Right hindlimb (tissue), 1 donor: Measurements from ENCODE around the gene CD53.
"Not testable (repeated sequence)": the region's sequence is repeated elsewhere in the genome, so short reads cannot be mapped to it uniquely, and the experiment has no call there.

Experiments
- DNase-seq: peaks from one replicate; pipeline ENCODE4 v3.0.0-alpha.2; 2018

The CD53 gene

GRCh38 chr1:110872745-110873720 lies at the start of gene CD53:
Gene CD53 (plus strand): TSS chr1:110873148. CDS start chr1:110891409, 18,261 bp downstream.
- no peak for DNase-seq

- no peak for DNase-seq
Measured at GRCh38 chr1:110824192-110824591, 48.8 kb upstream of the CD53 start.

GRCh38 chr1:110829955-110830553 lies 42.9 kb upstream of the CD53 start:
- DNase-seq, result no peak

- DNase-seq, result not testable (repeated sequence)
Measured at GRCh38 chr1:110833779-110834178, 39.2 kb upstream of the CD53 start.

- no peak for DNase-seq
Measured at GRCh38 chr1:110846861-110847260, 26.1 kb upstream of the CD53 start.

- DNase-seq, result no peak
Measured at GRCh38 chr1:110850145-110850544, 22.8 kb upstream of the CD53 start.

GRCh38 chr1:110850627-110851026 lies 22.3 kb upstream of the CD53 start:
- no peak for DNase-seq

GRCh38 chr1:110853135-110853534 lies 19.8 kb upstream of the CD53 start:
- no peak for DNase-seq

- DNase-seq, result no peak
Measured at GRCh38 chr1:110856410-110856809, 16.5 kb upstream of the CD53 start.

- DNase-seq, result no peak
Measured at GRCh38 chr1:110857964-110858948, 14.7 kb upstream of the CD53 start.

GRCh38 chr1:110859062-110859461 lies 13.9 kb upstream of the CD53 start:
- no peak for DNase-seq

GRCh38 chr1:110860174-110860573 lies 12.8 kb upstream of the CD53 start:
- no peak for DNase-seq

- not testable (repeated sequence) for DNase-seq
Measured at GRCh38 chr1:110860620-110861019, 12.3 kb upstream of the CD53 start.

- not testable (repeated sequence) for DNase-seq
Measured at GRCh38 chr1:110861942-110862341, 11.0 kb upstream of the CD53 start.

- no peak for DNase-seq
Measured at GRCh38 chr1:110864287-110864686, 8.7 kb upstream of the CD53 start.

- DNase-seq, result no peak
Measured at GRCh38 chr1:110870721-110871388, 2.1 kb upstream of the CD53 start.

- DNase-seq, result no peak
Measured at GRCh38 chr1:110872366-110872744, 593 bp upstream of the CD53 start.

GRCh38 chr1:110873856-110874255 lies 908 bp downstream of the CD53 start:
- DNase-seq, result no peak

GRCh38 chr1:110874324-110875215 lies 1.6 kb downstream of the CD53 start:
- no peak for DNase-seq

GRCh38 chr1:110875216-110875731 lies 2.3 kb downstream of the CD53 start:
- DNase-seq, result no peak

- DNase-seq, result no peak
Measured at GRCh38 chr1:110876748-110877341, 3.9 kb downstream of the CD53 start.
